ENCODE results near the gene PARP15.

DNA sequence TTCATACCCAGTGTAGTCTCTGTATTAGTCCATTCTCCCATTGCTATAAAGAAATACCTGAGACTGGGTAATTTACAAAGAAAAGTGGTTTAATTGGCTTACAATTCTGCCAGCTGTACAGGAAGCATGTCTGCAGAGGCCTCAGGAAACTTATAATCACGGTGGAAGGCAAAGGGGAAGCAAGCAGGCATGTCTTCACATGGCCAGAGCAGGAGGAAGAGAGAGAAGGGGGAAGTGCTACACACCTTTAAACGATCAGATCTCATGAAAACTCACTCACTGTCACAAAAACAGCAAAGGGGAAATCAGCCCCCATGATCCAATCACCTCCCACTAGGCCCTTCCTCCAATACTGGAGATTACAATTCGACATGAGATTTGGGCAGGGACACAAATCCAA is 96.9 kb downstream of the PARP15 start:
- TF ChIP-seq POLR2A (IDR thresholded peaks at IDR 0.05; ENCODE audit: borderline replicate concordance, extremely low read depth, insufficient read depth, insufficient read length) (no peak), POLR2AphosphoS5 (IDR thresholded peaks at IDR 0.05; ENCODE audit: low read depth, low read length) (no peak), MAX (IDR thresholded peaks at IDR 0.05) (no peak), EZH2 (IDR thresholded peaks at IDR 0.05) (no peak), TCF7L2 (IDR thresholded peaks at IDR 0.05; ENCODE audit: borderline replicate concordance, extremely low read depth, insufficient read depth, insufficient read length) (no peak), ZNF274 (IDR thresholded peaks at IDR 0.05; ENCODE audit: low read depth, low read length) (no peak), CEBPB (IDR thresholded peaks at IDR 0.05; ENCODE audit: low read depth) (no peak), CTCF (IDR thresholded peaks at IDR 0.05 in 2 of 3, conservative IDR thresholded peaks at IDR 0.05 in 1 of 3; ENCODE audit: borderline replicate concordance in 1 of 3, insufficient read depth in 1 of 3, low read depth in 2 of 3, low read length in 2 of 3) (no peak), EZH2phosphoT487 (IDR thresholded peaks at IDR 0.05; ENCODE audit: borderline replicate concordance) (no peak), SP1 (IDR thresholded peaks at IDR 0.05; ENCODE audit: low read depth) (no peak), RAD21 (IDR thresholded peaks at IDR 0.05; ENCODE audit: low read depth) (no peak)
